HFFc6 (cell line): ENCODE results near the gene CDH24. TPM values are rescaled to one million over a fixed set of nuclear protein-coding genes. Genes with fewer than 3 reads are reported as not detected.
"Not testable (repeated sequence)": the region's sequence is repeated elsewhere in the genome, so short reads cannot be mapped to it uniquely, and the experiment has no call there.

ENCODE experiments used
- DNase-seq: peaks from one replicate; pipeline ENCODE4 v3.0.0-alpha.2; 2018
- H3K27ac Mint-ChIP-seq: 2 replicates; pipeline ENCODE4 v1.8.0; 2020; ENCODE audit warnings: mild to moderate bottlenecking, mixed read lengths
- H3K27me3 Mint-ChIP-seq: 2 replicates; pipeline ENCODE4 v1.8.0; 2021; ENCODE audit warnings: mild to moderate bottlenecking, moderate library complexity, mixed read lengths; ENCODE audit not compliant: insufficient read depth
- H3K36me3 Mint-ChIP-seq: 2 replicates; pipeline ENCODE4 v1.8.0; 2021; ENCODE audit warnings: low read depth, mixed read lengths
- H3K4me1 Mint-ChIP-seq: 2 replicates; pipeline ENCODE4 v1.8.0; 2020; ENCODE audit warnings: low read depth, mixed read lengths
- H3K4me3 Mint-ChIP-seq: 2 replicates; pipeline ENCODE4 v1.8.0; 2020; ENCODE audit warnings: mild to moderate bottlenecking, moderate library complexity, mixed read lengths
- H3K9me3 Mint-ChIP-seq: 2 replicates; pipeline ENCODE4 v1.8.0; 2020; ENCODE audit warnings: mild to moderate bottlenecking, mixed read lengths
- total RNA-seq, 6 experiments: library from RNA; stranded (reverse); fragmentation: NEBNext Ultra II Directional; extraction: Animal tissue kit (Norgen Biotek cat#: 25700); gene quantifications; 2 replicates in 1 of 6; 3 replicates in 5 of 6; pipeline ENCODE4 v1.2.3, GENCODE V29; 2021
- TF ChIP-seq, protein P1 (sequence below): fragments of 200-600 bp; sonication (generic); IDR thresholded peaks from 2 replicates; pipeline ENCODE4 v1.5.0; 2021; ENCODE audit warnings: antibody characterized with exemption, mild to moderate bottlenecking

Gene CDH24
- total RNA-seq, 6 experiments from 2014 or later, result 6.4 to 11.2 (median 8.3) TPM

DNA sequence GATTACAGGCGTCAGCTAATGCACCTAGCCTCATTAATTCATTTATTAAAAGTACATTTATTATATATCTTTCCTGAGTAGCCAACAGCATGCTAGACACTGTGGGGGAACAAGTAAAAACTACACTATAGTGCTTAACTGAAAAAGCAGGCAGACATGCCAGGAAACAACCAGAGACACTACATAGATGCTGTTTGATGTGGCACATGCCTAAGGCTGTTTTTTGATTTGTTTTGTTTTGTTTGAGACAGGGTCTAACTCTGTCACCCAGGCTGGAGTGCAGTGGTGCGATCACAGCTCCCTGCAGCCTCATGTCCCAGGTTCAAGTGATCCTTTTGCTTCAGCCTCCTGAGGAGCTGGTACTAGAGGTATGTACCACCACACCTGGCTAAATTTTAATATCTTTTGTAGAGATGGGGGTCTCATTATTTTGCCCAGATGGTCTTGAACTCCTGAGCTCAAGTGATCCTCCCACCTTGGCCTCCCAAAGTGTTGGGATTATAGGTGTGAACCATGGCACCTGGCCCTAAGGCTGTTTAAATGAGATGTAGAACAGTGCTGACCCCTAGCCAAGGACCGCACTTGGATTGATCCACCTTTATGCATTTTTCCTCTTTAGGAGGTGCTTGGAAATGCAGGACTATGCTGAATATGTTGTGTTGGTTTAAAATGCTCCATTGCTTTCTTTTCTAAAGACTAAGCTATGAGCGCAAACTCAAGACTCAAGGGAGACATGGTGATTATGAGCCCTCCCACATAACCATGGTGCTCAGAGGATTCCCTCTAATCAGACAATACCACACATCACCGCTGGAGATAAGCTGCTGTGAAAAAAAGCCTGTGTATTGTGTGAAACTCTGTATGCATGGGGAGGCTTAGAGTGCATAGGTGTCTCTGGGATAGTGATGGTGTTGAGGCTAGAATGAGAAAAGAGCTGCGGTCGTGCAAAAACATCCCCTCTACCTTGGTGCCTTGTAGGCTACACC lies 36.9 kb downstream of the CDH24 start:
- H3K4me3 Mint-ChIP-seq, result no peak overlapping the region
- no peaks in the 10 kb centered on the region for H3K9me3 Mint-ChIP-seq
- DNase-seq, result no peak
- H3K4me1 Mint-ChIP-seq, result peaks cover 16% of the 10 kb centered on the region
- no peak overlapping the region for H3K27ac Mint-ChIP-seq
- TF ChIP-seq, protein P1, sequence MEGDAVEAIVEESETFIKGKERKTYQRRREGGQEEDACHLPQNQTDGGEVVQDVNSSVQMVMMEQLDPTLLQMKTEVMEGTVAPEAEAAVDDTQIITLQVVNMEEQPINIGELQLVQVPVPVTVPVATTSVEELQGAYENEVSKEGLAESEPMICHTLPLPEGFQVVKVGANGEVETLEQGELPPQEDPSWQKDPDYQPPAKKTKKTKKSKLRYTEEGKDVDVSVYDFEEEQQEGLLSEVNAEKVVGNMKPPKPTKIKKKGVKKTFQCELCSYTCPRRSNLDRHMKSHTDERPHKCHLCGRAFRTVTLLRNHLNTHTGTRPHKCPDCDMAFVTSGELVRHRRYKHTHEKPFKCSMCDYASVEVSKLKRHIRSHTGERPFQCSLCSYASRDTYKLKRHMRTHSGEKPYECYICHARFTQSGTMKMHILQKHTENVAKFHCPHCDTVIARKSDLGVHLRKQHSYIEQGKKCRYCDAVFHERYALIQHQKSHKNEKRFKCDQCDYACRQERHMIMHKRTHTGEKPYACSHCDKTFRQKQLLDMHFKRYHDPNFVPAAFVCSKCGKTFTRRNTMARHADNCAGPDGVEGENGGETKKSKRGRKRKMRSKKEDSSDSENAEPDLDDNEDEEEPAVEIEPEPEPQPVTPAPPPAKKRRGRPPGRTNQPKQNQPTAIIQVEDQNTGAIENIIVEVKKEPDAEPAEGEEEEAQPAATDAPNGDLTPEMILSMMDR, result no peak
- H3K27me3 Mint-ChIP-seq, result no peaks in the 10 kb centered on the region; the same call in 1 of the 2 replicates
- peaks cover 9% of the 10 kb centered on the region for H3K36me3 Mint-ChIP-seq

DNA sequence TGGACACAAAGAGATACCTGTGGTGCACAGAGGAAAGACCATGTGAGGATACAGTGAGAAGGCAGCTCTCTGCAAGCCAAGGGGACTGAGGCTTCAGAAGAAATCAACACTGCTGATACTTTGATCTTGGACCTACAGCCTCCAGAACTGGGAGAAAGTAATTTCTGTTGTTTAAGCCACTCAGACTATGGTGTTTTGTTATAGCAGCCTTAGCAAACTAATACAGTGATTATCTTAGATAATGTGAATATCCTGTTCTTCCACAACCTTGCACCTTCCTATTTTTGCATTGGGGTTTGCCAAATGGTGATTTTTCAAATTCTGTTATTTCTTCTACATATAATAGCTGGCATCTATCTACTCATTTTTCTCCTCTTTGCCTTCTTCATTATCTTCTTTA lies 39.2 kb downstream of the CDH24 start:
- Mint-ChIP-seq H3K4me3 (no peak overlapping the region), H3K4me1 (peaks cover 6% of the 10 kb centered on the region; the same call in 1 of the 2 replicates)

DNA sequence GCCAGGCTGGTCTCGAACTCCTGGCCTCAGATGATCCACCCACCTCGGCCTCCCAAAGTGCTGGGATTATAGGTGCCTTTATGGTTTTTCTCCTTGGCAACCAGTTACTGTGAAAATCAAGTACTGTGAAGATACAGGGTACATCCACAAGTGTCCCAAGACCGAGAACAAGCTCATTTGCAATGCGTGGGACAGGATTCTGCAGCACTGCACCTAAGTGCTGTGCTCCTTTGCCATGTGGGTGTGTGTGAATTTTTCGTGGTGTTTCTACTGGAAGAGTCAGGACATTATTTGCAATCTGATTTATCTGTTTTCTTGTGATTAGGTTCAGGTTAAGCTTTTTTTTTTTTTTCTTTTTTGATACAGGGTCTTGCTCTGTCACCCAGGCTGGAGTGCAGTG lies 40.2 kb downstream of the CDH24 start:
- TF ChIP-seq, protein P1, result no peak
- no peak for DNase-seq
- H3K4me3 Mint-ChIP-seq, result no peak overlapping the region
- H3K4me1 Mint-ChIP-seq, result peaks cover 6% of the 10 kb centered on the region; the same call in 1 of the 2 replicates
- no peaks in the 10 kb centered on the region; the same call in 1 of the 2 replicates for H3K27me3 Mint-ChIP-seq
- no peak overlapping the region for H3K27ac Mint-ChIP-seq
- H3K9me3 Mint-ChIP-seq, result no peaks in the 10 kb centered on the region
- no peaks in the 10 kb centered on the region for H3K36me3 Mint-ChIP-seq

More for the DNA sequence above, 39.2 kb downstream of the CDH24 start:
- TF ChIP-seq, protein P1, result no peak
- Mint-ChIP-seq H3K36me3 (no peaks in the 10 kb centered on the region), H3K27me3 (no peaks in the 10 kb centered on the region; the same call in 1 of the 2 replicates), H3K9me3 (no peaks in the 10 kb centered on the region), H3K27ac (no peak overlapping the region)
- DNase-seq, result no peak

DNA sequence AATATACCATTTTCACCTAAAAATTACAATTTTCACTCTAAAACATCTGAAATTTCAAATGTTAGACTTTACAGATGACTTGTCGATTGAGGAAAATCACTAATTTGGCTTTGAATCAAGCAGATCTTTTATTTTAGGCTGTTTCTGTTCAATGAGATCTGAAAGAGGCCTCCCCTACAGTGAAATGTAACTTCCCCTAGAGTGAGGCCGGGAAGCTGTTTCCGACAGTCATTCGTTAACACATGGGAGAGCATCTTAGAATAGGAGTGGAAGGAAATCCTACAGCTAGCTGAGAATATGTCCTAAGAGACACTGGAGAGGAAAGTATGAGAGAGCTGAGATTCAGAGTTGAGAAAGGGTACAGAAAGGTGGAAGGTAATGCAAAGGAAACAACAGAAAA lies 41.7 kb downstream of the CDH24 start:
- Mint-ChIP-seq H3K27me3 (no peaks in the 10 kb centered on the region; the same call in 1 of the 2 replicates), H3K27ac (no peak overlapping the region), H3K9me3 (no peaks in the 10 kb centered on the region), H3K4me3 (no peak overlapping the region), H3K4me1 (peaks cover 11% of the 10 kb centered on the region; the same call in 1 of the 2 replicates), H3K36me3 (no peaks in the 10 kb centered on the region)
- no peak for DNase-seq
- TF ChIP-seq, protein P1, result no peak

DNA sequence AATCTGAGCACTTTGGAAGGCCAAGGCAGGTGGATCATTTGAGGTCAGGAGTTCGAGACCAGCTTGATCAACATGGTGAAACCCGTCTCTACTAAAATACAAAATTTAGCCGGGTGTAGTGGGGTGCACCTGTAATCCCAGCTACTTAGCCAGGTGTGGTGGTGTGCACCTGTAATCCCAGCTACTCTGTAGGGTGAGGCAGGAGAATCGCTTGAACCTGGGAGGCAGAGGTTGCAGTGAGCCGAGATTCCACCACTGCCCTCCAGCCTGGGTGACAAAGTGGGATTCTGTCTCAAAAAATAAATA lies 43.6 kb downstream of the CDH24 start:
- H3K36me3 Mint-ChIP-seq, H3K9me3 Mint-ChIP-seq, H3K27me3 Mint-ChIP-seq, DNase-seq, H3K27ac Mint-ChIP-seq, H3K4me3 Mint-ChIP-seq: not testable (repeated sequence)
- peaks cover 30% of the 10 kb centered on the region for H3K4me1 Mint-ChIP-seq

DNA sequence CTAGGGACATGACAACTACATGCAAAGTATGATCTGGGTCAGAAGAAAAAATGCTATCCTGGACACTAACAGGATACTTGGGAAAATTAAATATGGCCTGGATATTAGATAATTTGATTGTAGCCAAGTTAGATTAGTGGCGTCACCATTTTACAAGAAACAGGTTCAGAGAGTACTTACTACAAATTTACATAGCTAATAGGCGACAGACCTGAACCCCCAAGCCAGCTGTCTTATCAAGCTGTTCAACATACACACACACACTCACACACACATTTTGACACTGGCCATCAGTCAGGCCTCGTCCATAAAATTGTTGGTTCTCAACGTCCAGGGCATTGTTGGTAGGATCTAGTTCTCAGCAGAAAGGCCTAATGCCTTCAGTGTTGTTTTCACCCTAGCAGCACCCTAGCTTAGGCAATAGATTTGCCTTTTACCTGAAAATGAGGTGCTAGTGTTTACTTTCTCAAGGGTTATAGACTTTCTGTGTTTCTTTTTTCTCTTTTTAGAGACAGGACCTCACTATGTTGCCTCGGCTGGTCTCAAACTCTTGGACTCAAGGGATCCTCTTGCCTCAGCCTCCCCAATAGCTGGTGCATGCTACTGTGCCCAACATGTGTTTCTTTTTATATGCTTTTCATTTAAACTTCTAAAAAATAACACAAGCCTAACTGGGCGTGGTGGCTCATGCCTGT lies 44.1 kb downstream of the CDH24 start:
- no peak overlapping the region for H3K4me3 Mint-ChIP-seq
- no peaks in the 10 kb centered on the region for H3K36me3 Mint-ChIP-seq
- H3K27ac Mint-ChIP-seq, result no peak overlapping the region
- peaks cover 4% of the 10 kb centered on the region for H3K27me3 Mint-ChIP-seq
- H3K4me1 Mint-ChIP-seq, result peaks cover 35% of the 10 kb centered on the region
- TF ChIP-seq, protein P1, result no peak
- DNase-seq, result no peak
- no peaks in the 10 kb centered on the region for H3K9me3 Mint-ChIP-seq
